MM.1S (cell line): ENCODE measurements around the gene KATNAL2.

Source experiments
- CTCF ChIP-seq: fragments of 300-600 bp; sonication (generic); IDR thresholded peaks from 2 replicates; pipeline ENCODE4 v1.5.1; 2016; ENCODE audit warnings: antibody characterized with exemption, low read length, mixed read lengths
- EZH2phosphoT487 ChIP-seq: fragments of 300-600 bp; sonication (generic); IDR thresholded peaks from 2 replicates; pipeline ENCODE4 v1.6.1; 2018; ENCODE audit warnings: antibody characterized with exemption, low read length

GRCh38 chr18:47115205-47115604, 197.8 kb downstream of the KATNAL2 start:
- TF ChIP-seq CTCF (no peak), EZH2phosphoT487 (no peak)
